NCI-H446 treated with DMSO at 0.1 percent for 48 hours (cell line): ENCODE results near the gene FCER2.

Source experiments
- DNase-seq: peaks from one replicate; lab custom pipeline; 2025; lab: John Stamatoyannopoulos, UW

The FCER2 gene

GRCh38 chr19:7676854-7677253 lies 25.1 kb downstream of the FCER2 start, which contains the start of gene MCEMP1:
TSS of gene MCEMP1 (plus strand) at chr19:7677090. CDS start at chr19:7677121, 31 bp downstream.
- DNase-seq, result no peak

- DNase-seq, result no peak
Observed at GRCh38 chr19:7676376-7676775, 25.6 kb downstream of the FCER2 start.

DNA sequence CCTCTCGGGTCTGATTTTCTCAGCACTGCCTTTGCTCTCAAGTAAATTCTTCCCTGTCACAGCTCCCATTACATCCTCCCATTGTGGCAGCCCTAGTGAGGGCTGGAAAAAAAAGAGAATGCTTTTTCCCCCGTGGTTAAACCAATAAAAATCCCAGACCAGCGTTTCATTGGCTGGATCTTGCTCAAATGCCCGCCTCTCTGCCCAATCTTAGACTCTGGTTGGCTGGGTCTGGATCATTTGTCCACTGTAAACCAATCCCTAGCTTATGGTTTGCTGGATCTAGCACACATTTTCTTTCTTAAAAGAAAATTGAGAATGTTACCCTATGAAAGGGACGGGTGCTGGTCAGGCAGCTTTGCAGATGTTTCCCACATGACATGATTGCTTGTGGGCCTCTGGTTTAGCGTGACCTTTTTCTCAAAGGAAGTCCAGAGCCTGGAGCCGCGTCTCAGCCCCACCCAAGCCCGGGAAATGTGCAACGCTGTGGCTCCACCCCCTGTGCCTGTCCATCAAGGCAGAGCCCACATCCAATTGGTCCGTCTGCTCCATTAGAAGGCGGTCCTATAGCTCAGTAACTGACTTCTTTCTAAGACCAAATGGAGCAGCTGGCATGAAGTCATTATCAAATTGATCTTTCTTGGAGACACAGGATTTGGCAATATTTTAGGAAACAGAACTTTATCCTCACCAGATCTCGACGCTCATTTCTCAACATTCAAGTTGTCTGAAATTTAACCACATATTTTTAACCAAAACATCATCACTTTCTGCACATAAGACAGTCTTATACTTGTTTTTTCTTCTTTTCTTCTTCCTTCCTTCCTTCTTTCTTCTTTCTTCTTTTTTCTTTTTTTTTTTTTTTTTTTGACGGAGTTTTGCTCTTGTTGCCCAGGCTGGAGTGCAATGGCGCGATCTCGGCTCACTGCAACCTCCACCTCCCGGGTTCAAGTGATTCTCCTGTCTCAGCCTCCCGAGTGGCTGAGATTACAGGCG lies 27.6 kb downstream of the FCER2 start:
- DNase-seq, result peak; percentile 54

DNA sequence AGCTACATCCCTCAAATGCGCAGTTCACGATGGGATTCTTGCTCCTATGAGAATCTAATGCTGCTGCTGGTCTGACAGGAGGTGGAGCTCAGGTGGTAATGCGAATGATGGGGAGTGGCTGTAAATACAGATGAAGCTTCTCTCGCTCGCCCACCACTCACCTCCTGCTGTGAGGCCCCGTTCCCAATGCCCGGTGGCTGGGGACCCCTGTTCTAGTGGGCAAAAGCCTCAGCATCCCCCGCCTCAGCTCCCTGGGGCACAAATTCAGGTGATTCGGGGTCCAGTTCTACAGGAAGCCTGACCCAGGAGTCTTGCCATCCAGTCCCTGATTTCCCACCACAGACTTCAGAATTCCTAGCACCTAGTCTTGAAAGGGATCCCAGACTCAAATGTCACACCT lies 29.4 kb downstream of the FCER2 start:
- DNase-seq, result no peak

- DNase-seq, result no peak
Observed at GRCh38 chr19:7670790-7671189, 31.1 kb downstream of the FCER2 start.

GRCh38 chr19:7670150-7670783 lies 31.7 kb downstream of the FCER2 start:
- no peak for DNase-seq

DNA sequence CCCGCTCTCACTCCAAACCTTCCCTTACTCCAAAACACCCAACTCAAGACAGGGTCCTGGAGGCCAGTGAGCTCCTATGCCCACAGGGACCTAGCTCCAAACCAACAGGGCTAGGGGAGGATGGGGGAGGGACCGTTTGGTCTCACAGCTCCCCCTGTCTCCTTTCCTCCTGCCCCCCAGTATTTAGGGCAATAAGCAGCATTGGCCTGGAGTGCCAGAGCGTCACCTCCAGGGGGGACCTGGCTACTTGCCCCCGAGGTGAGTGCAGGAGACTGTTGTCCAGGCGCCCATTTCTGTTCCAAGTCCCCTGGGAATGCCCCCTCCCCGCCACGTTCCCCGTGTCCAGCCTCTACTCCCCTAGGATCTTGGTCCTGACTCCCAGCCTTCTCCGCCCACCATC lies 32.3 kb downstream of the FCER2 start:
- no peak for DNase-seq

- no peak for DNase-seq
Observed at GRCh38 chr19:7668842-7669241, 33.1 kb downstream of the FCER2 start, which contains the start of gene RETN. TSS of gene RETN (plus strand) at chr19:7669049. CDS start at chr19:7669327, 278 bp downstream.

DNA sequence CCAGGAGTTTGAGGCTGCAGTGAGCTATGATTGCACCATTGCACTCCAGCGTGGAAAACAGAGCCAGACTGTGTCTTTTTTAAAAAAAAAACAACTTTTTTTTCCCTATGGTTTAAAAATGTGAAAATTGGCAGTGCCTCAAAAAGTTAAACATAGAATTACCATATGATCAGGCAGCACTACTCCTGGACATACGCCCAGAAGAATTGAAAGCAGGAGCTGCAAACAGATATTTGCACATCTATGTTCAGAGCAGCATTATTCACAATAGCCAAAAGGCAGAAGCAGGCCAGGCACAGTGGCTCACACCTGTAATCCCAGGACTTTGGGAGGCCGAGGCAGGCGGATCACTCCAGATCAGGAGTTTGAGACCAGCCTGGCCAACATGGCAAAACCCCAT lies 36.9 kb downstream of the FCER2 start:
- DNase-seq, result peak; percentile 68

GRCh38 chr19:7663706-7664105 lies 38.2 kb downstream of the FCER2 start:
- DNase-seq, result no peak

DNA sequence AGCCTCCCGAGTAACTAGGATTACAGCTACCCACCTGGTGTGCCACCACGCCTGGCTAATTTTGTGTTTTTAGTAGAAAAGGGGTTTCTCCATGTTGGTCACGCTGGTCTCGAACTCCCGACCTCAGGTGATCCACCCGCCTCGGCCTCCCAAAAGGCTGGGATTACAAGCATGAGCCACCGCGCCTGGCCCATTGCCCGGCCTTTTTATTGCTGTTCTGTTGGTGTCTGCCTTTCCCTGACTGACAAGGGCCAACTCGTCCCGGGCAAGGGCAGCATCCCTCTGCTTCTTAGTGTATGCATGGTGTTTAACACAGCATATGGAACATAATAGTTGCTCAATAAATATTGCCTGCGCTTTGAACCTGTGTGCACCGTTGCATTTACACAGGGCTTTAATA lies 39.3 kb downstream of the FCER2 start:
- no peak for DNase-seq

- DNase-seq, result no peak
Observed at GRCh38 chr19:7661744-7662538, 40.0 kb downstream of the FCER2 start.

GRCh38 chr19:7658219-7658686 lies 43.7 kb downstream of the FCER2 start:
- no peak for DNase-seq

DNA sequence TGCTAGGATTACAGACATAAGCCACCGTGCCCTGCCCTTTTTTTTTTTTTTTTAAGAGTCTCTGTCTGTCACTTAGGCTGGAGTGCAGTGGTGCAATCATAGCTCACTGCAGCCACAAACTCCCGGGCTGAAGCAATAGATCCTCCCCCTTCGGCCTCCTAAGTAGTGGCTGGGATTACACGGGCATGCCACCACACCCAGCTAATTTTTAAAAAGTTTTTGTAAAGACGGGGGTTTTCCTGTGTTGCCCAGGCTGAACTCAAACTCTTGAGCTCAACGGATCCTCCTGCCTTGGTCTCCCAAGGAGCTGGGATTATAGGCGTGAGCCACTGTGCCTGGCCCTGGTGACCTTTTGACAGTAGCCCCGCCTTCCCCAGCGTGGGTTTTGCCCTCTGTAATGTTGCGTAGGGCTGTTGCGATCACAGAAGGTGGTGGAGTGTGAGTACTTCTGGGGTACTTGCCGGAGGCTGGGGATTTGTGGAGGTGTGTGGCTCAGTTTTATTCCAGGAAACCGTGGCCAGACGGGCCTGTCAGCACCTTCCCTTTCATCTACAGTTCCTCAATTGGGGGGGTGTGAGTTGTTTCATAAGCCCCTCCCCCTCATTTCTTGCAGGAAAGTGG lies 44.7 kb downstream of the FCER2 start:
- DNase-seq, result no peak

GRCh38 chr19:7655581-7655980 lies 46.4 kb downstream of the FCER2 start:
- DNase-seq, result no peak

DNA sequence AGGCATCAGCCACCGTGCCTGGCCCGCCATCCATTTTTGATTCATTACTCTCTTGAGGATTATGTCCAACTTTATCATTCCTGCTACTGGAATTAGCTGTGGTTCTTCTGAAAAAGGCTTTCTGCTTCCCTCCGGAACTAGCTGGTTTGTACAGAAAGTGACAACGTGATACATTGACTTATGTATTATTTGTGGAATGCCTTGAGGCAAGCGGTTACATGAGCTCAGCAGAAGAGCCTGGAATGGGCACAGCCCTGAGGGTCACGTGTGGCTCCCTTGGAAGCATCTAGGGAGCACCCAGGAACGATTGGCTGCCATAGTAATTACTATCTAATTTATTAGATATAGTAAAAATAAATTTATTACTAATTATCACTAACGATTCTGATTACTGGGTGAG lies 47.5 kb downstream of the FCER2 start:
- DNase-seq, result no peak

DNA sequence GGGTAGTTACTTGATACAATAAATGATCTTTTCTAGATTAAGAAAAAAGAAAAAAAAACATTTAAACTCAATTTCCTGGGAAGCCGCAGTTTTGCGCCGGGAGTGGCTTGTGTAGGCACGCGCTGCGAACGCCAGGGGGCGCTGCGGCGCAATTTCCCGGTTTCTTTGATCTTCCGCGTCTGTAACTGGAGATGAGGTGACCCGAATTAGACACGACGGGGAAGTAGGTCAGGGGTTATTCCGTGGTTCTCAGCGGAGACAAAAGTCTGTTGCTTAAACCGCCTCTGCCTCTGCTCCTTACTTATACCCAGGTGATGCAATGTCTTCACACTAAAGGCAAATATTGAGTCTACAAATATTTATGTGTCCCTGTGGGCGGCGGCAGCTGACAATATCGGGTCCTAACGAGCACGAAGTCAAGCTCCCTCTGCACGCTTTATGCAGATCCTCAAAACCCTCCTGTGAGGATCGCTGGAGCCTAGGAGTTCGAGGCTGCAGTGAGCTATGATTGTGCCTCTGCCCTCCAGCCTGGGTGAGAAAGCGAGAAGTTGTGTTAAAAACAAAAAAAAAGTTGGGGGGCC lies 49.8 kb downstream of the FCER2 start:
- peak; percentile 16 for DNase-seq

DNA sequence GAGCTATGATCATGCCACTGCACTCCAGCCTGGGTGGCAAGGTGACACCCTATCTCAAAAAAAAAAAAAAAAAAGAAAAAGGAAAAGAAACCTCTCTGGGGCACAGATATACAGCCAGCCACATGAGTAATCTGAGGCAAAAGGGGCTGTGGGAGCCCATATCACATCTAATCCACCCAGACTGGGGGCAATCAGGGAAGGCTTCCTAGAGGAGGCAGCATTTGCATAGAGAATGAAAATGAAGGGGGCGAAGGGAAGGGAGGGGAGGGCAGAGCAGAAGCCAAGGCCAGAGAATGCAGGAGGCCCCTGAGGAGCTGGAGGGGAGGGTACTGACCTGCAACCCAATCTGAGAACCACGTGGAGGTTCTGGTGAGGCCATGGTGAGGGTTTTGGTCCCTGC lies 51.8 kb downstream of the FCER2 start:
- no peak for DNase-seq

GRCh38 chr19:7648265-7649014 lies 53.5 kb downstream of the FCER2 start:
- DNase-seq, result no peak

GRCh38 chr19:7647156-7647555 lies 54.8 kb downstream of the FCER2 start:
- no peak for DNase-seq

DNA sequence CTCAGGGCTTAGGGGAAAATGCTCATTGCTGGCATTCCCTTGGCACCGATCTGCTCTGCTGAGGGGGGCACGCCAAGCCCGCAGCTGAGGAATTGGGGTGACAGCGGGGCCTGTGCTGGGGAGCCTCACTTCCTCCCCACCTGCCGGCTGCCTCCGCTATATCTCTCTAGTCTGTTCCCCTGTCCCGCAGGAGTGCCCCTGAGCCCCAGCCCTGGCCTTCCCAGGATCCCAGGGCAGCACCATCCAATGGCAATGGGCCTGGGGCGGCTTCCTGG lies 55.6 kb downstream of the FCER2 start:
- DNase-seq, result no peak
